Neural cell (in vitro differentiated cells): Measurements from ENCODE around the gene PYGM.

Experiments used
- CTCF ChIP-seq: fragments of 450-650 bp; IDR thresholded peaks from 2 replicates; pipeline ENCODE4 v1.5.1; 2014; ENCODE audit warnings: antibody characterized with exemption, mild to moderate bottlenecking, moderate library complexity; ENCODE audit not compliant: poor library complexity, severe bottlenecking
- POLR2AphosphoS5 ChIP-seq: IDR thresholded peaks from 2 replicates; pipeline ENCODE4 v1.6.1; 2012
- RAD21 ChIP-seq: fragments of 450-650 bp; conservative IDR thresholded peaks from 2 replicates; pipeline ENCODE4 v1.6.1; 2014; ENCODE audit warnings: antibody characterized with exemption, mild to moderate bottlenecking, moderate library complexity

GRCh38 chr11:64713781-64714363 is 45.9 kb downstream of the PYGM start:
- no peak for TF ChIP-seq CTCF
- TF ChIP-seq RAD21, result no peak
- no peak for TF ChIP-seq POLR2AphosphoS5
